ENCODE data around the gene LAPTM5. TPM values are rescaled to one million over a fixed set of nuclear protein-coding genes. Genes with fewer than 3 reads are reported as not detected.

The LAPTM5 gene
- total RNA-seq, 1 experiment from 2014 or later, result 0.15 TPM

GRCh38 chr1:30705698-30706097 lies 51.9 kb downstream of the LAPTM5 start:
- no peak overlapping the region for H3K56ac ChIP-seq (ENCODE audit: insufficient read length, low read depth, low read length)
- H2AFZ ChIP-seq (ENCODE audit: low read length), result no peak overlapping the region
- no peak overlapping the region for H3T11ph ChIP-seq (ENCODE audit: low read length)
- peaks cover 4% of the 10 kb centered on the region; the same call in 1 of the 2 replicates for H3K27me3 Mint-ChIP-seq (ENCODE audit: low read depth)
- H2BK5ac ChIP-seq (ENCODE audit: insufficient read length, low read length), result no peak overlapping the region
- no peak overlapping the region for H3K14ac ChIP-seq (ENCODE audit: insufficient read depth, low read length)
- H3K23ac ChIP-seq (ENCODE audit: insufficient read length, low read depth, low read length), result no peak overlapping the region
- peaks cover 0 to 2% of the 10 kb centered on the region in 2 experiments; a peak in 1 of 4 replicates for H3K4me1 Mint-ChIP-seq
- H3K27me3 ChIP-seq (ENCODE audit: insufficient read depth, low read length), result no peaks in the 10 kb centered on the region
- no peak overlapping the region for H3K27ac ChIP-seq (ENCODE audit: insufficient read length, low read depth, low read length)
- H3K79me2 ChIP-seq (ENCODE audit: insufficient read depth, low read length), result no peaks in the 10 kb centered on the region
- H4K20me1 ChIP-seq (ENCODE audit: control insufficient read depth, insufficient read depth, insufficient read length), result no peaks in the 10 kb centered on the region
- no peak overlapping the region for H3K4ac ChIP-seq (ENCODE audit: low read depth, low read length)
- no peaks in the 10 kb centered on the region for H3K9me3 Mint-ChIP-seq
- H3K4me3 Mint-ChIP-seq, result no peak overlapping the region
- H3K27ac Mint-ChIP-seq, result no peak overlapping the region
- no peak overlapping the region for H3K18ac ChIP-seq (ENCODE audit: insufficient read length, low read depth, low read length)
- H3K9ac ChIP-seq (ENCODE audit: extremely low read depth, insufficient read length, low read length), result no peak overlapping the region
- H2AK5ac ChIP-seq (ENCODE audit: insufficient read length, low read length), result no peak overlapping the region
- no peak overlapping the region for H4K91ac ChIP-seq (ENCODE audit: insufficient read length, low read depth, low read length)
- no CpG with 5 or more reads among the region's 4 CpGs for WGBS (ENCODE audit: extremely low coverage, insufficient read length, low lambda C conversion rate)
- no peaks in the 10 kb centered on the region for H3K36me3 Mint-ChIP-seq (ENCODE audit: insufficient read depth in 1 of 3, low read depth in 3 of 3)
- H4K8ac ChIP-seq (replicated peaks; ENCODE audit: insufficient read length, low read depth, low read length), result no peak overlapping the region
- no peaks in the 10 kb centered on the region for H3K4me1 ChIP-seq (ENCODE audit: insufficient read depth, low read length)
- H2BK20ac ChIP-seq (ENCODE audit: low read depth, low read length, poor library complexity, severe bottlenecking), result no peak overlapping the region
- no peak overlapping the region for H3K4me2 ChIP-seq (ENCODE audit: insufficient read depth, insufficient read length, low read length)
- no peak overlapping the region for H2BK15ac ChIP-seq (ENCODE audit: low read depth, low read length)
- no peak overlapping the region for H2BK120ac ChIP-seq (ENCODE audit: low read depth, low read length, poor library complexity, severe bottlenecking)
- no peak overlapping the region for H2BK12ac ChIP-seq (ENCODE audit: insufficient read length, low read depth, low read length)
- no peaks in the 10 kb centered on the region for H3K23me2 ChIP-seq (ENCODE audit: insufficient read length, low read depth, low read length, poor library complexity, severe bottlenecking)
- no peak for DNase-seq
- no peaks in the 10 kb centered on the region for H3K79me1 ChIP-seq (ENCODE audit: insufficient read depth, low read depth, low read length, poor library complexity, severe bottlenecking)
- H4K5ac ChIP-seq (ENCODE audit: insufficient read length, low read depth, low read length), result no peak overlapping the region
- no peaks in the 10 kb centered on the region for H3K9me3 ChIP-seq (ENCODE audit: control insufficient read depth, low read depth, low read length)
- TF ChIP-seq CTCF (conservative IDR thresholded peaks at IDR 0.05), result no peak
